ENCODE data around the gene REV1.
A peak's percentile ranks its signal among the peaks of the same experiment; 100 is the strongest.

REV1 gene

DNA sequence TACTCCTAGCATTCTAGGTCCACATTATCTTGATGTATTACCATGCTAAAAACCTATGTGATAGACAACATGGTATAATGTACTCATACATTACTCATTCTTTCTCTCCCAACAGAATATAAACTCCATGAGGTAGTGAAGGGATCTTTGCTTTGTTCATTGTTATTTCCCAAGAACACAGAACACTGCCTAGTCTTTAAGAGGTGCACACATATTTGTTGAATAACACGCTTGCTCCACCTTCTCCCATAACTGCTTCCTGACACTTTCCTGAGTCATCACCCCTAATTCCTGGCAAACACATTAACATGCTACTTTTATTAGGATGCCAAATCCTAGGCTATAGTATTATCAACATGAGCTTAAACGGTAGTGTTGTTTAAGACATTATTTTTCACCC lies 41.3 kb downstream of the REV1 start:
- peak; percentile 23 for DNase-seq (ENCODE audit: low spot score)

DNA sequence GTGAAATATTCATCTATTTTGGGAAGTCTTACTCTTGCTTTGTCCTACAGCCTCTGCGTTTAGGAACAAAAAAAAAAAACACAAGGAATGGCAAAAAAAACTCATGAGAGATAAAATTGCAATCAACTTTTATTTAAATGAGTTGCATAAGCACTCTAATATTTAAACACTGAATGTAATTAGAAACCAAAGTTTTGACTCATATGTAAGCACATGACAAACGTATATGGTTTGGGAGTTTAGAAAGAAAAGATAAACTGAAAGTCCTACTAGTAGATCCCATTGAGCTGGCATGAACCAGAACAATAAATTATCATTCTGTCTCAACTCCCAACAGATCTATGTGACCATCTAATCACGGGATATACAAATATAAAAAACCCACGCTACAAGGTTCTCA lies 44.8 kb downstream of the REV1 start:
- no peak for DNase-seq (ENCODE audit: low spot score)

DNA sequence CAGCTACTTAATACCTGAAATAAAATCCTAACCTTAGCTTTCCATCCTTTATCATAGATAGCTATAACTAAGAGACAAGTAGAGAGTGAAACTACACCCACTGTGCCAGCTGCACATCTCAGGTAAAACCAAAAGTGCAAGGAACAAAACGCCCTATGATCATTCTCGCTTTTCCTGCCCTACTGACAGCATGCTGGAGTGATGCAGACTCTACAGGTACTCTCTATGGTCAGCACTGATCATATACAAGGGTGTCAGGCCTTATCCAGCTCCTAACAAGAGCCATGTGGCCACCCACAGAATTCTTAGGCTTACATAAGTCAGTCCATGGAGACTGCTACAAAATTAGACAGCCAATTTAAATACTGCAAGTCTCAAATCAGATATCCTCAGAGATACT lies 45.6 kb downstream of the REV1 start:
- DNase-seq (ENCODE audit: low spot score) = no peak

DNA sequence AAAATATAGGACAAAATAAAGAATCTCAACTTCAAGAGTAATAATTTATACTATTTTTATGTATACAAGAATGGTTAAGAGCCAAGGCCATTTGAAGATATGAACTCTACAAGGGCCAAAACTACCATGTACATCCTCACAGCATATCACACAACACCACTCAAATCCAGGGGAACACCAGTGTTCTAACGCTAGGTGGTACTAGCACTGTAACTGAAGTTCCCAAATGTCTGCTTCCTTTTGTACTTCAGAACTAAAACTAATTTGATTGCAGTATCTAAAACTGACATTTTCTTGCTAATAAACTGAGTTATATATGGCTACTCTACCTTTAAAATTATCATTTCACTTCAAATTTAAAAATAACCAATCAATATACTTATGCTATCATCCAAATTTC lies 47.0 kb downstream of the REV1 start:
- DNase-seq (ENCODE audit: low spot score) = no peak

DNA sequence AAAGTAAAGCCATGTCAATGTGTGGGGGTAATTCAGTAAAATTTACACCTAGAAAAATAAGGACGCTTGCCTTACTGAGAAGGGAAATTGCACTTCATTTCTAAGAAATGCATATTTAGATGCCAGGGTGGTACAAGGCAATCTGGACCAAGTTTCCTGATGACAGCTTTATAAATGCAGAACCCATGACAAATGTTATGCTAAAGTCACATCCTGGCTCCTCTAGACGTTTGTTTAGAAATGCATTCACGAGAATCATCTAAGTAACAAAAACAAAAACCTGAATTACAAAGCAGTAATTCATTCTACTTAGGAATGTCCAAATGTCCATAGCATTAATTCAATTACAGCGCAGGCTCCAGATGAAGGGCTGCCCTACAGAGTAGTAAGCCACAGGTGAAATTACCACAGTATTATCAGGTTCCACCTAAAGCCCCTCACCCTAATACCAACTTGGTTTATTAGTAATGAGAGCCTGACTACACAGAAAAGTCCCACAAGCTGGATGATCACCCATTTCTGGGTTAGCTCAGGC lies 49.8 kb downstream of the REV1 start:
- no peak for DNase-seq (ENCODE audit: low spot score)

DNA sequence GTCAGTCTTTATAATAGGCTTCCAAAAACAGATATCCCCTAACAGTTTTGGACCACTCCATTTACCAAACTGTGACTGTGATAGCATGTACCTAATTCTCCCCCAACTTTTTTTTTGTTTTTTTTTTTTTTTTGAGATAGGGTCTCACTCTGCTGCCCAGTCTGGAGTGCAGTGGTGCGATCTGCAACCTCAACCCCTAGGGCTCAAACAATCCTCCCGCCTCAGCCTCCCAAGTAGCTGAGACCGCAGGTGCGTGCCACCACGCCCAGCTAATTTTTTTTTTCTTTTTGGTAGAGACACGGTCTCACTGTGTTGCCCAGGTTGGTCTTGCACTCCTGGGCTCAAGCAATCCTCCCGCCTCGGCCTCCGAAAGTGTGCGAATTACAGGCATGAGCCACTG lies 52.9 kb downstream of the REV1 start:
- no peak for DNase-seq (ENCODE audit: low spot score)

DNA sequence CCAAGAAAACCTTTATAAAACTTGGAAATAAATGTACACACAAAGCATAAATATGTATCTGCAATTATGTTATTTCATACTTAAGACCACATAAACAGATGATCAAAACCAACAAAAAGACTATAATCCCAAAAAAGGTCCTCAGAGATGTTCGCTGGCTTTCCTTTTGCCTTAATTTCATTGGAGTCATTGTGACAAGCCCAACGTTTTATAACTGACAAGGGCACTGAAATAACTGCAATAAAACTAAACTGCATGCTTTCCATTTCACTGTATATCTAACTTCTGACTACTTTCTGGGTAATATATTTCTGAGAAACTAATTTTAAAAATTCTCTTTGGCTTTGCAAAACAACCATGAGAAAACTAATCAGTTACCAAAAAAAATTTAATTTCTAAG lies 56.5 kb downstream of the REV1 start:
- DNase-seq (ENCODE audit: low spot score) = no peak

DNA sequence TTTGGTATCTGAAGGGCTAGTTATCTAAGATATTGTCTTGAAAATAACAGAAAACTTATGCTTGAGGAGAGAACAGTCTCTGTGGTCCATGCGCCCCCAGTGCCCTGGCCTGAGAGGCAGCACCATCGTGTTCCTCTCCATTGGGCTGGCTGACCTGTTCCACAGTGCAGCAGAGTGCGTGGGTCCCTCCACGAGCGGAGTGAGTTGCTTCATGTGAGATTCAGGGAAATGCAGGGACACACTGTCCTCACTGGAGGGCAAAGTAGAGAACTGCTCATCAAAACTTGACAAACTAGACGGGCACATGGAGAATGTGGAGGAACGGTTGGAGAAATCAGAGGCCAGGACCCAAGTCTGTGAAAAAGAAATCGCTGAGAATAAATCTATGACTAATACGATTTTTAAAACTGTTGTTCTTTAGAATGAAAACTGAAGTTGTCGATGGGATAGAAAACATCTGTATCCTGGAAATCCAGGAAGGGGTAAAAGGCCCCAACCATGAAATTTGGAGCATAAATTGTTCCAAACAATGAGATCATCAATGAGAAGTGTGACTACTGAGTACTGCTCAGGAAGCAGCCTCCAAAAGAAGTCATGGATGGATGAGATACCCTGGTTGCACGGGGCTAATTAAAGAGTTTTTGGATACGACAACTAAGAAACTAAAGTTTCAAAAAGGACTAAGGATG lies 58.1 kb downstream of the REV1 start:
- DNase-seq (ENCODE audit: low spot score) = no peak

DNA sequence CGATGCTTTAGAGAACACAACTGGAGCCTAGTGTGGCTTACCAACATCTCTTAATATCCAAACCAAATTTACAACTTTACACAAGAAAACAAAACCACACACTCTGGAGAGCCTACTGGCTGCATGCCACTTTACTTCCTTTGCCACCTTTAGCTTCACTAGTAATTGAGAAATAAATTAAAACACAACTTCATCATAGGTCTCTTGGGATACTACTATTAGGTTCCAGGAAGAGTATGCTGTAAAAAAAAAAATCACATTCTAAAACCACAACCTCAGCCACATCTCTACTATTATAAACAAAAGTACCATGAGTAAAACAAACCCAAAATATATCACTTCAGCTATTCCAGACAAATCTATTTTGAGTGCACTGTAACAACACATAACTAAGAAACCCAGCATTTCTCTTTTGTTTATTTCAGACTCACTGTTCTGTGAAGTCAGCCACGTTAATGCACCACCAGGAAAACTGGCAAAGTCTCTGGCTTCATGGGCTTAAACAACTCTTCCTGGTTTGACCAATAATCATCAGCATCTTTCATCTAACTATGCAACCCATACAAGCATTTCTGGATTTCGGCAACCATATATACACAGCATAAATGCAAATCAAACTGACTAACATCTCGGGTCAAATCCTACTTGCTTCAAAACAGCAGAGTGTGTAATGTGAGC lies 59.1 kb downstream of the REV1 start:
- DNase-seq (ENCODE audit: low spot score) = peak; percentile 31

DNA sequence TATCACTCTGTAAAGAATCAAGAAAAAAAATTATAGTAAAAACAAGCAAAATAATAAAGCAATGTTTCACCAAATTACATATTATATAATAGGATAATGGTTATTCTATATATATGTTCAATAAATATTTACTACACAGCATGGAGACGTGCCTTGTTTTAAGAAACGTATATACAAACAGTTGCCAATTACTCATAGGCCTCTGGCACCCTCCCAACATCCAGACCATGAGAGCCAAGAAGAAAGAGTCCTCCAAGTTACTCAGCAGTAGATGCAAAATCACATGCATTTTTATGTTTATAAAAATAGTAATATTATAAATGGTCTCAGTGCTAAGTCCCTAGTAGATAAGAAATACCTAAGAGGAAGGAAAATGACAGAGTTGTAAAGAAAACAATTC lies 64.8 kb downstream of the REV1 start:
- no peak for DNase-seq (ENCODE audit: low spot score)

DNA sequence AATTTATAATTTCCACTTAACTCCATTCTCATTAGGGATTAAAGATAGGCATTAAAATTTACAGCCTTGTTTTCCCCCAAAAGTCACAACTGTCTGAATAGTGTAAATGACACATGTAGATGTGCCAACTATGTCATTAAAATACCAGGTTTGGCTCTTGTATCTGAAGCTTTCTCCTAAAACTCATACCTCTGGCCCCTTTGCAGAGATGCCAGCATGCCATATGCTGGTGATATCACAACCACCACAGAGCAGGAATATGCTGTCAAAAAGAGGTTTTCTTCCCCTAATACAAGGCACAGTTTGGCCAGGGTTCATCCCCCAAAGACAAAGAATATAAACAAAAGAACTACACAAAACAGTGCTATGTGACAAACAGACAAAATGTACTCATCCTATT lies 65.4 kb downstream of the REV1 start:
- no peak for DNase-seq (ENCODE audit: low spot score)

DNA sequence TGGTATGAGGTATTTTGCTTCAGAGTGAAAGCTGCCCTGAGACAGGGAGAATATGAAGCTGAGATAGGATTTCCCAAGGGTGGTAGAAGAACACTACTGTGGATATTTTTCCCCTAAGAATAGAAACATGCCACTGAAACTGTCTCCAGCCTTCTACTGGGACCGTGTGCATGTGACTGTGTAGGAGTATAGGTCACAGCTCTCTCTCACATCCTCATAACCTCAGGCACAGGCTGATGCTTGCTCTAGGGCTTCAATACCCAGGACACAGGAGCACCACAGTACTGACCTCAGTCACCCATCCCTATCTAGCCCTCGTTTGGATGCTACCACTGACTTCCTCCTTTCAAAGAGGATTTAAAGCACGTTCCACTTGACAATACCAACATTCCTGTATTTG lies 67.2 kb downstream of the REV1 start:
- no peak for DNase-seq (ENCODE audit: low spot score)

DNA sequence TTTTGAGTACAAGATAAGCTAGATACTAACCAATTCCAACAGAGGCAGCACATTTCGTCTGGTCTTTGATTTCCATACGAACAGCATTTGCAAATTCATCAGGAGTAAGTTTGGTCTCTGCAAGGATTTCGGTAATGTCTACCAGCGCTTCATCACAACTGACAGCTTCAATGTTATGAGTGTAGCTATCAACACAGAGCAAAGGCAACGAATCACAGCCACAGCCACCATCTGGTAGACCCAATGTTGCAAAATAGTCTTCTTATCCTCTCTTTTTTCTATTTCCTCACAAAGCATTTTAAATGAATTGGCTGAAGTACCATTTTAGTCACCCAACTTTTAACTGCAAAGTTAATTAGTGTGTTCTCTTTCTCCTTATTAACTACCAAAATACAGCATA lies 68.3 kb downstream of the REV1 start:
- DNase-seq (ENCODE audit: low spot score) = peak; percentile 18

DNA sequence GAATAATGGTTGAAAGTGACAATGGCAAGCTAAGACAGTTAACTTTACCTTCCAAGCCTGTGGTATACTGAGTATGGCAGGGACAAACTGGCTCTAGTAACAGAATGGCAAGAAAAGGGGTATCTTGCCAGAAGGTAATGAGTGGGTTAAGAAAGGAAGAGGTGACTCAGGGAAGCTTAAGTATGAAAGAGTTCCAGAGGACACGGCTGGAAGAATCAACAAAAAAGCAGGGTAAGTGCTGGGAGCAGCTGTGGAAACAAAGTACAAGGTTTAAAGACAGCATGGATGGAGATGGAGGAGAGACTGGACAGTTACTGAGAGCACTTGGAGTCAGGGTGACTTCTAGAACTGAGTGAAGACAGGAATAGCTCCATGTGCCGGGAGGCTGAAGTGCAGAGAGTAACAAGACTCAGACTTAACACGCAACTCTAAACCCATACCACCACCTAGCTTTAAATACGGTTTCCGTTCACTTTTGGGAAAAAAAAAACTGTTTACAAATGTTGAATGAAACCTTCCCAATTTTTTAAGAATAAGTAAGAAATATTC lies 69.0 kb downstream of the REV1 start:
- peak; percentile 19 for DNase-seq (ENCODE audit: low spot score)

DNA sequence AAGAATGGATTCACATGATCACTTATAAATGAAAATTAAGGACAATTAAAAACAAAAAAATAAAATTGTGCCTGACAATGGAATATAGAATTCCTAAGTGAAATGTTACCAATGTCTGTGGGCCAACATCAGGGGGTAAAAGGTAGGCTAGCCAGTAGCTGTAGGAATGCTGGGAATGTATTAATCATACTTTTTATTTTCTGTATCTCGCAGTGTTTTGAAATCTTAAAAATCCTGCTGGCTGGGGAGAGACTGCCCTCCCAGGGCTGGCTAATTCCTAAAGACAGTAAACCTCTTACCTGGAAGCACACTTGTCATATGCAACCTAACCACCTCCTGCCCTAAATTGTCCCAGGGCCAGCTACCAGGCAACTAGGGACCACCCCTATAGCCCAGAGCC lies 69.8 kb downstream of the REV1 start:
- peak; percentile 26 for DNase-seq (ENCODE audit: low spot score)

DNA sequence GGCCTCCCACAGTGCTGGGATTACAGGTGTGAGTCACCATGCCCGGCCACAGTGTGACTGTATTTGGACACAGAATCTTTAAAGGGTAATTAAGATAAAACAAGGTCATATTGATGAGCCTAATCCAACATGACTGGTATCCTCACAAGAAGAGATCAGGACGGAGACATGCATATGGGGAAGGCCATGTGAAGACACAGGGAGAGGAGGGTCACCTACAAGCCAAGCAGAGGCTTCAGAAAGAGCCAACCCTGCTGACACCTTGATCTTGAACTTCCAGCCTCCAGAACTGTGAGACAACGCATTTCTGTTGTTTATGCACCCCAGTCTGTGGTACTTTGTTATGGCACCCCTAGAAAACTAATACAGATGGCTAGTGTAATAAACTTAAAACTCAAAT lies 72.4 kb downstream of the REV1 start:
- no peak for DNase-seq (ENCODE audit: low spot score)

DNA sequence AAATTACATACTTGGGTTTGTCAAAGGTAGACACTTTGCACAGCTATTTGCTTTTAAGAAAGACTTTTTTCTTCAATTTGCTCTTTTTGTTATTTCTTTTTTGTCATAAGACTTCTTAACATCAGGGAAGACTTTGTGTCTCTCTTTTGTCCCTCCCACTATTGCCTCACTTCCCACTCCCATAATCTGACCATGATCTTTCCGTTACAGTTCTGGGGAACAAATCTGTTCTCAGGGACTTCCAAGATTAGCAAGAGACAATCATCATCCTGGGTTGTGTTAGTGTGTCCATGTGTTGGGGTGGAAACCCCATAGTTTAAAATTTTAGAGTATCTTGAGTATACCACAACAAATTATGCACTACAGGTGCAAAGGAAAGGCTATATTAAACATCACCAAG lies 75.3 kb downstream of the REV1 start:
- DNase-seq (ENCODE audit: low spot score) = no peak

DNA sequence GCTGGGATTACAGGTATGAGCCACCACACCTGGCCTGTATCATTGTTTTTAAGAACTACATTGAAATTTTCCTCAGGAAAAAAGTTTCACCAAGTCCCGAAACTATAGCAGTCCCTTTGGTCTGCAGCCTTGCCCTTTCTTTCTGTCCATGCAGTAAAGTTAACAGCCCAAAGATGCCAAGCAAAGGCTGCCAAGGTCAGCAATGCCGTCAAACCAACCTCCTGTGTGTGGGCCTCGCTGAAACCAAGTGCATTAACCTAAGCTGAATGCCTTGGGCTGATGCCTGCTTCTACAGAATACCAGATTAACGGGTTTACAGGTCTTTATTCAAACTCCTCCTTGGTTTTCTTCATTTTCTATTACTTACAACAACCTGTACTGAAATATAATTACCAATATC lies 79.5 kb downstream of the REV1 start:
- no peak for DNase-seq (ENCODE audit: low spot score)

DNA sequence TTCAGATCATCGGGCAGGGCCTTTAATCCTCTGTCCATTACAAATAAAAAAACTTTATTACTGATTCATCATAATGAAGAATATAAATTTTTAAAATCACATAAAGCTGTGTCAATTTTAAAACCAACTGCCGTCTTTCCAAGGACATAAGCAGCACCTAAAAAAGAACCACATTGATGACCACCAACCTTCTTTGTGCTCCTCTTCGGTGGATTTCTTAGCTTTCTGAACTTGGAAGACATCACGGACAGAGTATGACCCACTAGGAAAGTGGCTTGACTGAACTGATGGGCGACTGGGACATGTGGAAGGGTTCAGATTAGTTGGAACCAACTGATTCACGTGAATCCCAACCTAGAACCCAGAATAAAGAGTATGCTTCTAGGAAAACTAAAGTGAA lies 83.7 kb downstream of the REV1 start:
- DNase-seq (ENCODE audit: low spot score) = no peak

DNA sequence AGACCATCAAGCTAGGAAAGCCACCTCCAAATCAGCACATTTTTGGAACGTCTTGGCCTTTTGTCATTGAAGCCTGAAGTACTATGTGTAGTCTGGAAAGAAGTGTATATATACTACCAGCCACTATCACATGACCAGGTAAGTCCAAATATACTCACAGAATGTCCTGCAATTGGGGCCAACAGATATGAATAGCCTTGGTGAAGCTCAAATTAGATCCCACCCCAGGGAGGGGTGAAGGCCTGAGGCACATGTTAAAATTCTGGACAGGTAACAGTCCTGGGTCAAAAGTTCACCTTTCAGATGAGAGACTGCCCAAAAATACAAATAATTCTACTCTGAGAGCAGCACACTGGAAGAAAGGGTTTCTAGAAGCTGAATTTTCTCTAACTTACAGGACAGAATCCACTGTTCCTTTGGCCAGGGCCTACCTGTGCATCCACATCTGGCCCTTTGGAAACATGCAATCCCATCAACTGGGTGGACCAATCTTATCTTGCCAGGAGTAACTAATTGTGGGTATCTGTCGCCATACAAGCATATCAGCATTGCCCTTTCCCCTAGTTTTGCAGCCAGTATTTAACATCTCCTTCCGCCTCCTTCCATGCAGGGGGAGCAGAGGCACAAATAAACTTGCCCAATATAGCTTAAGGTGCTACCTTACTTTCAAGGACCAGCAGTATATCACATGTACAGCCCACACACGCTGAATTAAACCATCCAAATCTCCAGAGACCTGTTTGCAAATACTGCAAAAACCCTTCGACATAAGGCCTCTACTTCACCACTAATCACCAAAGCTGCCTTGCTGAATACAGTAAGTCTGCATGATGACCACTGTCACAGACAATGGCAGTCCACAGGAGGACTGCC lies 84.8 kb downstream of the REV1 start:
- no peak for DNase-seq (ENCODE audit: low spot score)

DNA sequence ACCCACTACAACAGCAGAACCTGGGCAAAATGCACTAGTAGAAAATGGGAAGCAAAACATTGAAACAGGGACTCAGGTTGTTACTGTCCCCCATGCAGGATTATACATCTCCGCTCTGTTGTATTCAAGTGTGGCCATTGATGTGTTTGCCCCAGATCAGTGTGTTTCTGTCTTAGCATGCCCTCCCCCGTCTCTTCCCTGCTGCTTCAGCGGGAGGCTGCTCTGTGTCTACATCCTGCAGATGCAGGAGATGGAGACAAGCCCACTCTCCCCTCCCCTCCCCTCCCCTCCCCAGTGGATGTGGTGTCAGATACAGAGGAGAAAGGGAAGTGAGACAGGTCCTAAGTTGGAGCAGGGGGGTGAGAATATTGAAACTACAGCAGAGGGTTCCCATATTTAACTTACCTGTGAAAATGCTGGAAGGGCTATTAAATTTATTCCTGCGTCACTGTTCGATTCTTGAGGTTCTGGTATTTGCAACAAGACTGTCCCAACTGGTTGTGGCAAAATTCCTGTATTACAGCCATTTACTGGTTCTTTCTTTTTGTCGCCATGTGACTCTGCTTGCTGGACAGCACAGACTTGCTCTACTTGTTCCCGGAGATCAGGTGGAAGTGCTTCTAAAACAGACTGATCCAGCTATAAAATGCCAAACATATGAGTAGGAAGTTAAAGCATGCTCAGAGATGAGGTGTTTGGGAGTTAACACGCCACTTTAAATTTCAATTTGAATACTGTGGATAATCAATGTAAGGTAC lies 85.6 kb downstream of the REV1 start:
- no peak for DNase-seq (ENCODE audit: low spot score)

DNA sequence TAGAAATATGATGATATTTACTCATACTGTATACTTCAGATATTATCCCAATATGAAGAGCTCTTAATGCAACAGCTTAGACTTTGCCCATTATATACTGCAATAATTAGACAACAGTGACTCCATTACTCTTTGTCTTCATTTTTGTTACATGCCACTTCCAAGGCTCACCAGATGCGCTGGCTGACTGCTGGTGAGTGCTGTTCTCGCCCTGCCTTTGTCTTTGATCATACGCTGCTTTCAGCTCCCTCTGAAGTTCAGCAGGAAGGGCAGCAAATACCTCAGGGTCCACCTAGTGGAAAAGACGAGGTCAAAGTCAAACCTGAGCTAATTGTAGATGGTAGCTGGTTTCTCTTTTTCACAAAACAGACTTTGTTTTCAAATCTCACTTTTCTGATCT lies 86.3 kb downstream of the REV1 start:
- DNase-seq (ENCODE audit: low spot score) = no peak

Data from AG08395 (cell line).